ENCODE results near the gene ABAT. TPM values are rescaled to one million over a fixed set of nuclear protein-coding genes. Genes with fewer than 3 reads are reported as not detected.

ABAT gene
- total and polyA plus RNA-seq, 2 of the 8 experiments (the other 6 are each of a cell fraction or from before 2014, with no cell fraction given): 6.4 to 8.4 TPM

- TF ChIP-seq KDM1A (IDR thresholded peaks at IDR 0.05; ENCODE audit: borderline replicate concordance, low read length) (no peak), SRF (IDR thresholded peaks at IDR 0.05; ENCODE audit: low read depth, low read length) (no peak), RXRA (IDR thresholded peaks at IDR 0.05; ENCODE audit: insufficient read depth, low read depth, low read length) (no peak), RAD21 (IDR thresholded peaks at IDR 0.05 in 1 of 2, conservative IDR thresholded peaks at IDR 0.05 in 1 of 2; ENCODE audit: low read depth in 2 of 2, low read length in 2 of 2) (no peak), PHF8 (conservative IDR thresholded peaks at IDR 0.05; ENCODE audit: low read depth, low read length) (no peak)
These were observed 43.5 kb downstream of the ABAT start (continued) for GRCh38 chr16:8717892-8718415.
